ENCODE data around the gene NAV3. TPM values are rescaled to one million over a fixed set of nuclear protein-coding genes. Genes with fewer than 3 reads are reported as not detected.

The NAV3 gene
- polyA plus RNA-seq, 1 of the 3 experiments (the other 2 are of a cell fraction), result 10.5 TPM

GRCh38 chr12:77979597-77980250 is 149.0 kb downstream of the NAV3 start:
- Histone ChIP-seq H4K20me1 (ENCODE audit: insufficient read depth) (no peaks in the 10 kb centered on the region), H3K4me1 (ENCODE audit: control insufficient read depth in 1 of 2, insufficient read depth in 2 of 2, low read depth in 1 of 2, low read length in 1 of 2) (peaks cover 0 to 4% of the 10 kb centered on the region in 2 experiments; a peak in 2 of 4 replicates), H3K9me3 (no peaks in the 10 kb centered on the region), H3K9ac (no peak overlapping the region), H3K27ac (ENCODE audit: low read depth in 2 of 2, low read length in 1 of 2) (no peak overlapping the region), H3K4me3 (ENCODE audit: low read depth in 2 of 2, low read length in 1 of 2) (no peak overlapping the region), H3K79me2 (ENCODE audit: insufficient read depth) (peaks cover 18% of the 10 kb centered on the region; the same call in 1 of the 2 replicates), H3K27me3 (ENCODE audit: insufficient read depth) (no peaks in the 10 kb centered on the region), H3F3A (replicated peaks; ENCODE audit: insufficient read depth) (no peaks in the 10 kb centered on the region), H3K36me3 (replicated peaks in 1 of 2; ENCODE audit: control insufficient read depth in 1 of 2, insufficient read depth in 2 of 2, low read length in 1 of 2) (peaks cover 3 to 28% of the 10 kb centered on the region in 2 experiments), H2AFZ (ENCODE audit: low read depth) (no peak overlapping the region), H3K4me2 (no peak overlapping the region), H3K9me2 (no peaks in the 10 kb centered on the region)
- TF ChIP-seq FOXJ3 (CRISPR knock-in tag; IDR thresholded peaks at IDR 0.05) (no peak), USF2 (IDR thresholded peaks at IDR 0.05; ENCODE audit: borderline replicate concordance, low read depth, low read length) (no peak), POLR2AphosphoS5 (IDR thresholded peaks at IDR 0.05; ENCODE audit: low read depth, low read length) (no peak), TAF1 (IDR thresholded peaks at IDR 0.05; ENCODE audit: borderline replicate concordance, low read depth, low read length) (no peak), ELF1 (IDR thresholded peaks at IDR 0.05) (no peak), RCOR1 (IDR thresholded peaks at IDR 0.05; ENCODE audit: low read length) (no peak), NFIC (IDR thresholded peaks at IDR 0.05; ENCODE audit: borderline replicate concordance) (no peak), SMC3 (IDR thresholded peaks at IDR 0.05; ENCODE audit: low read depth, low read length) (no peak), CHD2 (IDR thresholded peaks at IDR 0.05; ENCODE audit: low read length, partially characterized antibody) (no peak), RXRA (IDR thresholded peaks at IDR 0.05; ENCODE audit: borderline replicate concordance, low read depth) (no peak), YY1 (IDR thresholded peaks at IDR 0.05; ENCODE audit: low read depth) (no peak), GABPA (IDR thresholded peaks at IDR 0.05; ENCODE audit: low read depth) (no peak), MXI1 (IDR thresholded peaks at IDR 0.05; ENCODE audit: low read depth, low read length) (no peak), TEAD4 (IDR thresholded peaks at IDR 0.05; ENCODE audit: borderline replicate concordance, insufficient read depth) (no peak)
- TF ChIP-seq, protein P1, sequence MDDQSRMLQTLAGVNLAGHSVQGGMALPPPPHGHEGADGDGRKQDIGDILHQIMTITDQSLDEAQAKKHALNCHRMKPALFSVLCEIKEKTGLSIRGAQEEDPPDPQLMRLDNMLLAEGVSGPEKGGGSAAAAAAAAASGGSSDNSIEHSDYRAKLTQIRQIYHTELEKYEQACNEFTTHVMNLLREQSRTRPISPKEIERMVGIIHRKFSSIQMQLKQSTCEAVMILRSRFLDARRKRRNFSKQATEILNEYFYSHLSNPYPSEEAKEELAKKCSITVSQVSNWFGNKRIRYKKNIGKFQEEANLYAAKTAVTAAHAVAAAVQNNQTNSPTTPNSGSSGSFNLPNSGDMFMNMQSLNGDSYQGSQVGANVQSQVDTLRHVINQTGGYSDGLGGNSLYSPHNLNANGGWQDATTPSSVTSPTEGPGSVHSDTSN (IDR thresholded peaks at IDR 0.05), result no peak
- TF ChIP-seq, protein P2, sequence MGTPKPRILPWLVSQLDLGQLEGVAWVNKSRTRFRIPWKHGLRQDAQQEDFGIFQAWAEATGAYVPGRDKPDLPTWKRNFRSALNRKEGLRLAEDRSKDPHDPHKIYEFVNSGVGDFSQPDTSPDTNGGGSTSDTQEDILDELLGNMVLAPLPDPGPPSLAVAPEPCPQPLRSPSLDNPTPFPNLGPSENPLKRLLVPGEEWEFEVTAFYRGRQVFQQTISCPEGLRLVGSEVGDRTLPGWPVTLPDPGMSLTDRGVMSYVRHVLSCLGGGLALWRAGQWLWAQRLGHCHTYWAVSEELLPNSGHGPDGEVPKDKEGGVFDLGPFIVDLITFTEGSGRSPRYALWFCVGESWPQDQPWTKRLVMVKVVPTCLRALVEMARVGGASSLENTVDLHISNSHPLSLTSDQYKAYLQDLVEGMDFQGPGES (IDR thresholded peaks at IDR 0.05; ENCODE audit: low read depth, low read length), result no peak
- ChIA-PET POLR2A (no interaction called here), CTCF (no interaction called here)
- whole genome bisulfite sequencing (ENCODE audit: low lambda C conversion rate), result 85% methylated on average over 5 of the region's 5 CpGs
- DNase-seq, result no peak
